DOHH2 (cell line): Measurements from ENCODE around the gene ITGA8.

Experiments
- H3F3A ChIP-seq: fragments of 200-600 bp; sonication (generic), shearing (Covaris generic); 2 replicates; pipeline ENCODE4 v1.6.0; 2016; ENCODE audit warnings: antibody characterized with exemption, mild to moderate bottlenecking; ENCODE audit not compliant: control insufficient read depth, insufficient read depth
- H3K27ac ChIP-seq: fragments of 200-600 bp; sonication (generic); 2 replicates; pipeline ENCODE4 v1.5.1; 2014; ENCODE audit warnings: low read depth, mild to moderate bottlenecking, low read length, moderate library complexity
- H3K27me3 ChIP-seq: fragments of 200-600 bp; sonication (generic); 2 replicates; pipeline ENCODE4 v1.6.1; 2014; ENCODE audit warnings: mild to moderate bottlenecking, low read length, mixed read lengths; ENCODE audit not compliant: control insufficient read depth
- H3K36me3 ChIP-seq: fragments of 200-600 bp; sonication (generic); 2 replicates; pipeline ENCODE4 v1.6.1; 2014; ENCODE audit warnings: mild to moderate bottlenecking, low read length, moderate library complexity, mixed read lengths; ENCODE audit not compliant: control insufficient read depth
- H3K4me1 ChIP-seq: fragments of 200-600 bp; sonication (generic); 2 replicates; pipeline ENCODE4 v1.6.1; 2014; ENCODE audit warnings: mild to moderate bottlenecking, low read length, mixed read lengths; ENCODE audit not compliant: control insufficient read depth
- H3K4me2 ChIP-seq: fragments of 200-600 bp; sonication (generic); 2 replicates; pipeline ENCODE4 v1.6.0; 2014; ENCODE audit warnings: mild to moderate bottlenecking, low read length, moderate library complexity
- H3K4me3 ChIP-seq: fragments of 200-600 bp; sonication (generic); 2 replicates; pipeline ENCODE4 v1.5.1; 2014; ENCODE audit warnings: mild to moderate bottlenecking, low read length, mixed read lengths
- H3K79me2 ChIP-seq: fragments of 200-600 bp; sonication (generic); 2 replicates; pipeline ENCODE4 v1.6.1; 2014; ENCODE audit warnings: mild to moderate bottlenecking, low read length, mixed read lengths; ENCODE audit not compliant: control insufficient read depth
- H3K9me2 ChIP-seq: fragments of 200-600 bp; sonication (generic); replicated peaks from 2 replicates; pipeline ENCODE4 v1.6.1; 2014; ENCODE audit warnings: mild to moderate bottlenecking, low read length, mixed read lengths; ENCODE audit not compliant: control insufficient read depth
- H3K9me3 ChIP-seq: fragments of 200-600 bp; sonication (generic); 2 replicates; pipeline ENCODE4 v1.6.1; 2014; ENCODE audit warnings: antibody characterized with exemption, low read length, mixed read lengths; ENCODE audit not compliant: control insufficient read depth, insufficient read depth
- H4K20me1 ChIP-seq: fragments of 200-600 bp; sonication (generic); 2 replicates; pipeline ENCODE4 v1.6.0; 2014; ENCODE audit warnings: low read depth, mild to moderate bottlenecking, antibody characterized with exemption, low read length, moderate library complexity; ENCODE audit not compliant: control insufficient read depth, insufficient read depth
- CTCF ChIP-seq: fragments of 200-600 bp; sonication (generic); IDR thresholded peaks from one replicate; pipeline ENCODE4 v1.5.1; 2014; ENCODE audit warnings: antibody characterized with exemption, mild to moderate bottlenecking, low read depth, low read length; ENCODE audit not compliant: poor library complexity, severe bottlenecking
- EZH2phosphoT487 ChIP-seq: fragments of 200-600 bp; sonication (generic); IDR thresholded peaks from 2 replicates; pipeline ENCODE4 v1.6.1; 2017; ENCODE audit warnings: borderline replicate concordance, mild to moderate bottlenecking, antibody characterized with exemption, low read length, moderate library complexity, mixed read lengths

ITGA8 gene

GRCh38 chr10:15660990-15661389, 58.7 kb downstream of the ITGA8 start:
- no peak overlapping the region for H3K27ac ChIP-seq
- H3K27me3 ChIP-seq = no peaks in the 10 kb centered on the region
- no peaks in the 10 kb centered on the region for H3F3A ChIP-seq
- no peaks in the 10 kb centered on the region for H3K9me3 ChIP-seq
- no peak overlapping the region for H3K4me3 ChIP-seq
- TF ChIP-seq EZH2phosphoT487 = no peak
- no peak for TF ChIP-seq CTCF
- no peaks in the 10 kb centered on the region for H3K4me1 ChIP-seq
- H3K79me2 ChIP-seq = no peaks in the 10 kb centered on the region
- no peak overlapping the region for H3K4me2 ChIP-seq
- no peaks in the 10 kb centered on the region for H3K36me3 ChIP-seq
- no peaks in the 10 kb centered on the region for H3K9me2 ChIP-seq
- H4K20me1 ChIP-seq = no peaks in the 10 kb centered on the region

- H3K27me3 ChIP-seq = no peaks in the 10 kb centered on the region
Observed at GRCh38 chr10:15658069-15658702, 61.5 kb downstream of the ITGA8 start.

GRCh38 chr10:15652757-15653156, 67.0 kb downstream of the ITGA8 start:
- Histone ChIP-seq H3K36me3 (no peaks in the 10 kb centered on the region), H3K27me3 (no peaks in the 10 kb centered on the region)
- TF ChIP-seq CTCF = no peak
- TF ChIP-seq EZH2phosphoT487 = no peak

More at GRCh38 chr10:15658069-15658702, 61.5 kb downstream of the ITGA8 start:
- Histone ChIP-seq H3K36me3 (no peaks in the 10 kb centered on the region), H4K20me1 (no peaks in the 10 kb centered on the region), H3K9me3 (no peaks in the 10 kb centered on the region), H3K4me3 (no peak overlapping the region), H3K9me2 (no peaks in the 10 kb centered on the region), H3K4me1 (no peaks in the 10 kb centered on the region), H3K4me2 (no peak overlapping the region), H3F3A (no peaks in the 10 kb centered on the region), H3K27ac (no peak overlapping the region), H3K79me2 (no peaks in the 10 kb centered on the region)
- TF ChIP-seq EZH2phosphoT487 (no peak), CTCF (no peak)

More at GRCh38 chr10:15652757-15653156, 67.0 kb downstream of the ITGA8 start:
- no peak overlapping the region for H3K4me2 ChIP-seq
- no peaks in the 10 kb centered on the region for H3K79me2 ChIP-seq
- H3K4me3 ChIP-seq = no peak overlapping the region
- H3K27ac ChIP-seq = no peak overlapping the region
- no peaks in the 10 kb centered on the region for H3K9me3 ChIP-seq
- no peaks in the 10 kb centered on the region for H4K20me1 ChIP-seq
- H3K9me2 ChIP-seq = no peaks in the 10 kb centered on the region
- H3F3A ChIP-seq = no peaks in the 10 kb centered on the region
- H3K4me1 ChIP-seq = no peaks in the 10 kb centered on the region
